ENCODE data around the gene BEGAIN. TPM values are rescaled to one million over a fixed set of nuclear protein-coding genes. Genes with fewer than 3 reads are reported as not detected.
A peak's percentile ranks its signal among the peaks of the same experiment; 100 is the strongest.

The BEGAIN gene
- total RNA-seq, 1 donor from 2014 or later: 1.3 TPM

DNA sequence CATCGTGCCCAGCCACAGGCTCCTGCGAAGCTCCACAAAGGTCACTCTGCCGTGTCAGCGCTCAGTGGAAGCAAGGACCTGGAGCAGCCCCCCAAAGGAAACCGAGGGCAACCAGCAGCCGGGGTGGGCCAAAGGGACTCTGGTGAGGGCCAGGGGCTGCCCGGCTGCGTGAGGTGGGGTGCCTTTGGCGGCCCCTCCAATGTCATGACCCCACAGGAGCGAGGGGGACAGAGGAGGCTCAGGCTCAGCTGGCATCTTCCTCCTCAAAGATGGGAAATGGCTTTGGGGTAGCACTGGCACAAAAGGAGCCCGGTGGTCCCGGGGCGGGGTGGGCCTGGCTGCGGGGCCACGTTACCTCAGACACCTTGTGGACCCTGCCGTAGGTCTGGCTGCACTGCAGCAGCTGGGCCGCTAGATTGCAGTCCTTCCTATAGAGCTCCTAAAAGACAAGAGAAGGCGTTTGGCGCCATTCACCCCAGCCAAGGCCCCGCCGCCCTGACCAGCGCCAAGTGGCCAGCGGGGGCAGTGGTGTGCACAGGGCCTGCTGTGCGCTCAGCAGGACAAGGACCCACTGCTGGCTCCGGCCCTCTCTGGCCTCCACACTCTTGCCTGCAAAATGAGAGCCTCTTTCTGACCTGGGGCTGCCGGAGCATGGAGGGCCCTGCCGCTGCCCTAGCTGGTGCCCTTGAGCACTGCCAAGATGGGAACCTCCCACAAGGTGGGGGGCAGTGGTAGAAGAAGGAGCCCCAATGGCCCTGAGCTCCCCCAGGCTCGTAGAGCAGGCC is 46.9 kb downstream of the BEGAIN start:
- Histone ChIP-seq H3K9me3 (no peaks in the 10 kb centered on the region), H3K27me3 (ENCODE audit: low read depth) (no peaks in the 10 kb centered on the region), H3K4me1 (no peaks in the 10 kb centered on the region), H3K36me3 (no peaks in the 10 kb centered on the region), H3K27ac (no peak overlapping the region), H3K4me3 (no peak overlapping the region)
- intact Hi-C loops (cut with DNase I): no loop called here
- TF ChIP-seq, protein P1, sequence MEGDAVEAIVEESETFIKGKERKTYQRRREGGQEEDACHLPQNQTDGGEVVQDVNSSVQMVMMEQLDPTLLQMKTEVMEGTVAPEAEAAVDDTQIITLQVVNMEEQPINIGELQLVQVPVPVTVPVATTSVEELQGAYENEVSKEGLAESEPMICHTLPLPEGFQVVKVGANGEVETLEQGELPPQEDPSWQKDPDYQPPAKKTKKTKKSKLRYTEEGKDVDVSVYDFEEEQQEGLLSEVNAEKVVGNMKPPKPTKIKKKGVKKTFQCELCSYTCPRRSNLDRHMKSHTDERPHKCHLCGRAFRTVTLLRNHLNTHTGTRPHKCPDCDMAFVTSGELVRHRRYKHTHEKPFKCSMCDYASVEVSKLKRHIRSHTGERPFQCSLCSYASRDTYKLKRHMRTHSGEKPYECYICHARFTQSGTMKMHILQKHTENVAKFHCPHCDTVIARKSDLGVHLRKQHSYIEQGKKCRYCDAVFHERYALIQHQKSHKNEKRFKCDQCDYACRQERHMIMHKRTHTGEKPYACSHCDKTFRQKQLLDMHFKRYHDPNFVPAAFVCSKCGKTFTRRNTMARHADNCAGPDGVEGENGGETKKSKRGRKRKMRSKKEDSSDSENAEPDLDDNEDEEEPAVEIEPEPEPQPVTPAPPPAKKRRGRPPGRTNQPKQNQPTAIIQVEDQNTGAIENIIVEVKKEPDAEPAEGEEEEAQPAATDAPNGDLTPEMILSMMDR (IDR thresholded peaks at IDR 0.05): no peak
- ATAC-seq (no peak), DNase-seq (peak; percentile 37)

DNA sequence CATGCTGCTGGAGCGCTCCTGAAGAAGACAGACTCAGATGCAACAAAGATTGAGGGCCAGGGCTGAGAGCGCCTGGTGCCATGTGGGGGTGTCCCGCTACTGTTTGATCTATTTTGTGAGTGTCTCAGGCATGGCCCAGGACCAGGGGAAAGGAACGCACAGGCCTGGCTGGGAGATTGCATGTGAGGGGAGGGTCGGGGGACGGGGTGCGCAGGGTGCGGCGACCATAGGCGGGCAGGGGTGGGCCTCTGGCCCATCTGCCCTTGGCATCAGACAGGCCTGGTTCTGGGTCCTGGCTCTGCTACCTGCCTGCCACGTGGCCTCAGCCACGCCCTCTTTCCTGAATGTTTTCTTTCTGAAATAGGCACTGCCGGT is 47.5 kb downstream of the BEGAIN start:
- no peak for ATAC-seq
- no peak overlapping the region for H3K4me3 ChIP-seq
- intact Hi-C loops (cut with DNase I): no loop called here
- peak; percentile 27 for DNase-seq
- no peak overlapping the region for H3K27ac ChIP-seq
- no peaks in the 10 kb centered on the region for H3K27me3 ChIP-seq (ENCODE audit: low read depth)
- H3K36me3 ChIP-seq: no peaks in the 10 kb centered on the region
- H3K4me1 ChIP-seq: no peaks in the 10 kb centered on the region
- no peaks in the 10 kb centered on the region for H3K9me3 ChIP-seq
- TF ChIP-seq, protein P1 (IDR thresholded peaks at IDR 0.05): no peak

DNA sequence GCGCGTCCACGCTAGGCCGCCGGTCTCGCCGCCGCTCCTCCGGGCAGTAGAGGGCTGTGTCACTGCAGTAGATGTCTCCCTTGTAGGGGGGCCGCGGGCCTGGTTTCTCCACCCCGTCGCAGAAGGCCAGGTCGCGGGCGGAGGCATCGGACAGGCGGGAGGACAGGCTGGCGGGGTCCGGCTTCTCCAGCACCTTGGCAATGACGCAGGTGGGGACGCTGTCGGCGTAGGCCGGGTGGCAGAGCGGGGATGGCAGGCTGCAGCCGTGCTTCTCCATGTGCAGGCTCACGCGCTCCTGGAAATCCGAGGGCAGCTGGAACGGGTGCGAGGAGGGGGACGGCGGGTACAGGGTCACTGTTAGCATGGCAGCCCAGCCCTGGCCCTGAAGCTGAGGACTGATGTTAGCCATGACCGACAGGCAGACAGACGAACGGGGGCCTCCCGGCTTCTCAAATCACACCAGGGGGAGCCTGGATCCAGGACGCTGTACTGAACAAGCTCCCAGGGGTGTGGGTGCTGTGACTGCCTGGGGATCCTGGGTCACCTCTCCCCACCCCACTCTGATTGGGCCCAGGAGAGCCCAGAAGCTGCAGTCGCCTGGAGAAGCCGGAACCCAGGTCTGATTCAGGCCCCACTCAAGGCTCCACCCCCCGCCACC is 48.1 kb downstream of the BEGAIN start:
- Histone ChIP-seq H3K27me3 (ENCODE audit: low read depth) (no peaks in the 10 kb centered on the region), H3K4me1 (peaks cover 2% of the 10 kb centered on the region), H3K27ac (no peak overlapping the region), H3K36me3 (no peaks in the 10 kb centered on the region), H3K9me3 (no peaks in the 10 kb centered on the region), H3K4me3 (no peak overlapping the region)
- TF ChIP-seq, protein P1 (IDR thresholded peaks at IDR 0.05): no peak
- intact Hi-C loops (cut with DNase I): no loop called here
- ATAC-seq (no peak), DNase-seq (peak; percentile 41)

DNA sequence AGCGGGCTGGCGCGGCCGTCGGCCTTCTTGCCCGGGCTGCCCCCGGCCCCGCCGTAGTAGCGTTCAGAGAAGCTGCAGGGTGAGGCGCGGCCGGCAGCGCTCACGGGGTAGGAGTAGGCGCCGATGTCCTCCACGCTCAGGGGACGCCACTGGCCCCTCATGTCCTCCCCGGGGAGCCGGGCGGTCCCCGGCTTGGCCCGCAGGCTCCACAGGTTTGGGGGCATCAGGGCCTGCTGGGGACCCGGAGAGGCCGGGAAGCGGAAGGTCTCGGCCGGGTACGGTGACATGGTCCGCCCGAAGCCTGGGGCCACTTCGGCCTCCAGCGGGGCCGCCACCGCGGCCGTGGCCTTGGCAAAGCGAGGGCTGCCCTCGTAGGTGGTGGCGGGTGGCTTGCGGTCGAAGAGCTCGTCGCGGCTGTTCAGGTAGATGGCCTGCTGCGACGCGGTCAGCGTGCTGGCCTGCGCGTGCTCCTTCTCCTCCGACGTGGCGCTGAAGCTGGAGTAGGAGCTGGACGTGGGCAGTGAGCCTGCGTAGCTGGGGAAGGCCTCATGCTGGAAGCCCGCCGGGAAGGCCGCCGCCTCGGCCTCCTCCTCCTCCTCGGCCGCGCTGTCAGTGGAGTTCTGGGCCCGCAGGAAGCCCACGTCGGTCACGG is 48.7 kb downstream of the BEGAIN start:
- intact Hi-C loops (cut with DNase I): no loop called here
- Histone ChIP-seq H3K9me3 (no peaks in the 10 kb centered on the region), H3K36me3 (no peaks in the 10 kb centered on the region), H3K27ac (no peak overlapping the region), H3K4me1 (peaks cover 8% of the 10 kb centered on the region), H3K4me3 (no peak overlapping the region), H3K27me3 (ENCODE audit: low read depth) (no peaks in the 10 kb centered on the region)
- peak; percentile 32 for DNase-seq
- TF ChIP-seq, protein P1 (IDR thresholded peaks at IDR 0.05): no peak
- no peak for ATAC-seq

DNA sequence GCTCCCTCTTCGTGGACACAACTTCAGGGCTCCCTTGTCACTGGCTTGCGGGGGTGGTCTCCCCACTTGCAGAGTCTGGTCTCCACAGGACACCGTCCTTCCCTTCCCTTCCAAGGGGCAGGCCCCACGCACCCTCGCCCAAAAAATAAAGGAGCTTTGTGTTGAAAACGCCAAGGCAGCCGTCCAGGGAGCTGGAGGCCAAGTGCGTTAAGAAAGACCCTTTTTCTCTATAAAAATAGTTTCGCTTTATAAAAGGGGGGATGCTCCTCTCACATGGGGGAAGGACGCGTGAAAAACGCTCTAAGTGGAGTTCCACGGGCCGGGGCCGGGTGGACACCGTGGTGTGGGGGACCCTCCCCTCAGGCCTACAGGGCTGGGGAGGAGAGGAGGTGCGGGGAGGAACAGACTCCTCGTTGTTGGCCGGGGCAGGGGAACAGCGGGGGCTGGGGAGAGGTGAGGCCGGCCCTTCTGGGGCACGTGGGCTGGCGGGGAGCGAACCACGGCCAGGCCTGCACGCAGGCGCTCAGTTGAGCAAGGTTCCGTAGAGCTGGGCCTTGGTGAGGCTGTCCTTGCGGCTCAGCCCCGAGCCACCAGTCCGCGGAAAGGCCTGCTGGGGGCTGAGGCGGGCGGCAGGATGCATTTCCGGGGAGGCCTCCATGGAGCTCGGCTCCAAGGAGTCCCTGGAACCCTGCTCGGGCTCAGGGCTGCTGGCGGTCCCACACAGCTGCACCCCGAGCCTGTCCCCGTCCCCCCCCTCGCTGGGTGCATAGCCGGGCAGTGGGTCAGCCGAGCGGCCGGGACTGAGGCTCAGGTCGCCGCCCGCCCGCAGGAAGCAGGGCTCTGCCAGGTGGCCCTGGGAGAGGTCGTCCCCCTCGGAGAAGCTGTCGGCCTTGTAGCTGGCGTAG is 49.5 kb downstream of the BEGAIN start:
- Histone ChIP-seq H3K9me3 (no peaks in the 10 kb centered on the region), H3K27ac (no peak overlapping the region), H3K27me3 (ENCODE audit: low read depth) (no peaks in the 10 kb centered on the region), H3K4me1 (peaks cover 16% of the 10 kb centered on the region), H3K4me3 (no peak overlapping the region), H3K36me3 (no peaks in the 10 kb centered on the region)
- no peak for ATAC-seq
- peak; percentile 36 for DNase-seq
- intact Hi-C loops (cut with DNase I): no loop called here
- TF ChIP-seq, protein P1 (IDR thresholded peaks at IDR 0.05): no peak

All from lower lobe of right lung (tissue), 2 donors.